ENCODE results near the gene DCUN1D2.

DCUN1D2 gene

GRCh38 chr13:113464476-113464875 lies 26.0 kb downstream of the DCUN1D2 start:
- Histone ChIP-seq H3K27ac (no peak overlapping the region), H3K9me3 (ENCODE audit: severe bottlenecking) (no peaks in the 10 kb centered on the region), H3K36me3 (peaks cover 80% of the 10 kb centered on the region), H3K4me3 (ENCODE audit: low read depth, low read length) (no peak overlapping the region), H3K27me3 (ENCODE audit: insufficient read depth, low read depth, severe bottlenecking) (no peaks in the 10 kb centered on the region)
- no peak for TF ChIP-seq CTCF (IDR thresholded peaks at IDR 0.05; ENCODE audit: low read depth, low read length)
- peak; percentile 5 for DNase-seq

- DNase-seq = no peak
- no peak overlapping the region for H3K27ac ChIP-seq
- H3K36me3 ChIP-seq = peaks cover 80% of the 10 kb centered on the region
- no peaks in the 10 kb centered on the region for H3K27me3 ChIP-seq (ENCODE audit: insufficient read depth, low read depth, severe bottlenecking)
- H3K9me3 ChIP-seq (ENCODE audit: severe bottlenecking) = no peaks in the 10 kb centered on the region
- H3K4me3 ChIP-seq (ENCODE audit: low read depth, low read length) = no peak overlapping the region
- no peak for TF ChIP-seq CTCF (IDR thresholded peaks at IDR 0.05; ENCODE audit: low read depth, low read length)
Measured at GRCh38 chr13:113461022-113461751, 29.3 kb downstream of the DCUN1D2 start.

GRCh38 chr13:113460599-113460998 lies 29.9 kb downstream of the DCUN1D2 start:
- H3K36me3 ChIP-seq = peaks cover 81% of the 10 kb centered on the region
- no peak for TF ChIP-seq CTCF (IDR thresholded peaks at IDR 0.05; ENCODE audit: low read depth, low read length)

GRCh38 chr13:113460064-113460555 lies 30.4 kb downstream of the DCUN1D2 start:
- no peak overlapping the region for H3K4me3 ChIP-seq (ENCODE audit: low read depth, low read length)
- no peak for TF ChIP-seq CTCF (IDR thresholded peaks at IDR 0.05; ENCODE audit: low read depth, low read length)
- H3K36me3 ChIP-seq = peaks cover 85% of the 10 kb centered on the region
- DNase-seq = peak; percentile 6
- H3K27me3 ChIP-seq (ENCODE audit: insufficient read depth, low read depth, severe bottlenecking) = no peaks in the 10 kb centered on the region
- no peak overlapping the region for H3K27ac ChIP-seq
- no peaks in the 10 kb centered on the region for H3K9me3 ChIP-seq (ENCODE audit: severe bottlenecking)

More at GRCh38 chr13:113460599-113460998, 29.9 kb downstream of the DCUN1D2 start:
- Histone ChIP-seq H3K9me3 (ENCODE audit: severe bottlenecking) (no peaks in the 10 kb centered on the region), H3K27me3 (ENCODE audit: insufficient read depth, low read depth, severe bottlenecking) (no peaks in the 10 kb centered on the region), H3K27ac (no peak overlapping the region), H3K4me3 (ENCODE audit: low read depth, low read length) (no peak overlapping the region)
- DNase-seq = no peak

- TF ChIP-seq CTCF (IDR thresholded peaks at IDR 0.05; ENCODE audit: low read depth, low read length) = peak; percentile 95
- peak; percentile 85 for DNase-seq
- no peaks in the 10 kb centered on the region for H3K27me3 ChIP-seq (ENCODE audit: insufficient read depth, low read depth, severe bottlenecking)
- no peaks in the 10 kb centered on the region for H3K9me3 ChIP-seq (ENCODE audit: severe bottlenecking)
- no peak overlapping the region for H3K27ac ChIP-seq
- no peak overlapping the region for H3K4me3 ChIP-seq (ENCODE audit: low read depth, low read length)
- peaks cover 83% of the 10 kb centered on the region for H3K36me3 ChIP-seq
Measured at GRCh38 chr13:113458253-113459065, 32.1 kb downstream of the DCUN1D2 start.

Data from WERI-Rb-1 (cell line).